Measurements from ENCODE around the gene SNX1.

DNA sequence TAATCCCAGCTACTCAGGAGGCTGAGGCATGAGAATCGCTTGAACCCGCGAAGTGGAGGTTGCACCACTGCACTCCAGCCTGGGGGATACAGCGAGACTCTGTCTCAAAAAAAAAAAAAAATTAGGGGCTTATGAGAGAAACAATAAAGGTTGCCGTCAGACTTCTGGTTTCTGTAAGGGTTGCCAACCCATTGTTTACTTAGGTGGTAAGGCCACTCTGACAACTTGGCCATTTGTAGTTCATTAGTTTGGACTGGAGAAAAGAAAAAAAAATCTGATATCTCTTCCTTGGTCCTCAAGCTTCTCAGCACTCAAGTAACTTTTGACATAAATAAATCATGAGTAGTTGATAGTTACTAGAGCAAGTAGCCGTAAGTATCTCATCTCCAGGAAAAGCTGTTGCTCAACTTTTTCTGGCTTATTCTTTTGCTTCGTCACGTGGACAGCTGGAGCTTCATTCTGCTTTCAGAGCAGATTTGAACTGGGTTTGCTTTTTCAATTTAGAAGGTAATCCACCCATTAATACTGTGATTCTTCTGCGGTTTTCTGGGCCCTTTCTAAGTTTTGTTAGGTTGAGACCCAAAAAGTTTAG is 9.4 kb downstream of the SNX1 start:
- TF ChIP-seq SP1 (IDR thresholded peaks at IDR 0.05; ENCODE audit: low read depth, low read length), result no peak
- TF ChIP-seq, protein P1, sequence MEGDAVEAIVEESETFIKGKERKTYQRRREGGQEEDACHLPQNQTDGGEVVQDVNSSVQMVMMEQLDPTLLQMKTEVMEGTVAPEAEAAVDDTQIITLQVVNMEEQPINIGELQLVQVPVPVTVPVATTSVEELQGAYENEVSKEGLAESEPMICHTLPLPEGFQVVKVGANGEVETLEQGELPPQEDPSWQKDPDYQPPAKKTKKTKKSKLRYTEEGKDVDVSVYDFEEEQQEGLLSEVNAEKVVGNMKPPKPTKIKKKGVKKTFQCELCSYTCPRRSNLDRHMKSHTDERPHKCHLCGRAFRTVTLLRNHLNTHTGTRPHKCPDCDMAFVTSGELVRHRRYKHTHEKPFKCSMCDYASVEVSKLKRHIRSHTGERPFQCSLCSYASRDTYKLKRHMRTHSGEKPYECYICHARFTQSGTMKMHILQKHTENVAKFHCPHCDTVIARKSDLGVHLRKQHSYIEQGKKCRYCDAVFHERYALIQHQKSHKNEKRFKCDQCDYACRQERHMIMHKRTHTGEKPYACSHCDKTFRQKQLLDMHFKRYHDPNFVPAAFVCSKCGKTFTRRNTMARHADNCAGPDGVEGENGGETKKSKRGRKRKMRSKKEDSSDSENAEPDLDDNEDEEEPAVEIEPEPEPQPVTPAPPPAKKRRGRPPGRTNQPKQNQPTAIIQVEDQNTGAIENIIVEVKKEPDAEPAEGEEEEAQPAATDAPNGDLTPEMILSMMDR (IDR thresholded peaks at IDR 0.05 in 2 of 3, conservative IDR thresholded peaks at IDR 0.05 in 1 of 3; ENCODE audit: control insufficient read depth in 2 of 3, extremely low read depth in 1 of 3, insufficient read depth in 1 of 3, low read depth in 3 of 3, low read length in 3 of 3), result no peak
- TF ChIP-seq, protein P2, sequence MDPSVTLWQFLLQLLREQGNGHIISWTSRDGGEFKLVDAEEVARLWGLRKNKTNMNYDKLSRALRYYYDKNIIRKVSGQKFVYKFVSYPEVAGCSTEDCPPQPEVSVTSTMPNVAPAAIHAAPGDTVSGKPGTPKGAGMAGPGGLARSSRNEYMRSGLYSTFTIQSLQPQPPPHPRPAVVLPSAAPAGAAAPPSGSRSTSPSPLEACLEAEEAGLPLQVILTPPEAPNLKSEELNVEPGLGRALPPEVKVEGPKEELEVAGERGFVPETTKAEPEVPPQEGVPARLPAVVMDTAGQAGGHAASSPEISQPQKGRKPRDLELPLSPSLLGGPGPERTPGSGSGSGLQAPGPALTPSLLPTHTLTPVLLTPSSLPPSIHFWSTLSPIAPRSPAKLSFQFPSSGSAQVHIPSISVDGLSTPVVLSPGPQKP (IDR thresholded peaks at IDR 0.05; ENCODE audit: low read depth, low read length), result no peak
- no peak for TF ChIP-seq EP300 (IDR thresholded peaks at IDR 0.05; ENCODE audit: borderline replicate concordance in 1 of 2, control insufficient read depth in 1 of 2, low read depth in 2 of 2, low read length in 2 of 2)

All from GM12878 (cell line).